Measurements from ENCODE around the gene CFAP47. TPM values are rescaled to one million over a fixed set of nuclear protein-coding genes. Genes with fewer than 3 reads are reported as not detected.
"Not testable (repeated sequence)": the region's sequence is repeated elsewhere in the genome, so short reads cannot be mapped to it uniquely, and the experiment has no call there.

CFAP47 gene
- total and polyA plus RNA-seq, 4 donors, result 0.68 to 21.0 (median 4.0) TPM

GRCh38 chrX:36199928-36200327, 280.4 kb downstream of the CFAP47 start:
- TF ChIP-seq CTCF (IDR thresholded peaks at IDR 0.05; ENCODE audit: control extremely low read depth, extremely low read depth), result no peak
- no peaks in the 10 kb centered on the region for H3K36me3 ChIP-seq (ENCODE audit: control insufficient read depth in 4 of 4, insufficient read depth in 4 of 4, low read length in 4 of 4)
- H3K9ac ChIP-seq (ENCODE audit: insufficient read depth in 1 of 2, low read length in 2 of 2), result no peak overlapping the region
- H3K27me3 ChIP-seq (ENCODE audit: control insufficient read depth in 3 of 3, insufficient read depth in 3 of 3, low read length in 2 of 3), result peaks cover 0 to 3% (median 0%) of the 10 kb centered on the region in 3 donors
- H3K9me3 ChIP-seq (ENCODE audit: control insufficient read depth in 4 of 4, insufficient read depth in 3 of 4, low read length in 3 of 4), result no peaks in the 10 kb centered on the region
- no peaks in the 10 kb centered on the region for H3K4me1 ChIP-seq (ENCODE audit: control insufficient read depth in 5 of 5, insufficient read depth in 5 of 5, low read length in 5 of 5)
- ATAC-seq (ENCODE audit: insufficient read depth, low FRiP score), result no peak
- no peak for DNase-seq
- H3K4me3 ChIP-seq, result no peak overlapping the region
- no peak overlapping the region for H3K27ac ChIP-seq (ENCODE audit: low read depth in 1 of 2, low read length in 1 of 2)

- no peak for DNase-seq
- H3K27ac ChIP-seq (ENCODE audit: low read depth in 1 of 2, low read length in 1 of 2), result no peak overlapping the region
- H3K4me3 ChIP-seq, result no peak overlapping the region
- no peaks in the 10 kb centered on the region for H3K36me3 ChIP-seq (ENCODE audit: control insufficient read depth in 4 of 4, insufficient read depth in 4 of 4, low read length in 4 of 4)
- no peak for TF ChIP-seq CTCF (IDR thresholded peaks at IDR 0.05; ENCODE audit: control extremely low read depth, extremely low read depth)
- H3K4me1 ChIP-seq (ENCODE audit: control insufficient read depth in 5 of 5, insufficient read depth in 5 of 5, low read length in 5 of 5), result no peaks in the 10 kb centered on the region
- WGBS, 2 donors, result 46 to 81% methylated on average over 1 of the region's 1 CpG
- no peaks in the 10 kb centered on the region for H3K9me3 ChIP-seq (ENCODE audit: control insufficient read depth in 4 of 4, insufficient read depth in 3 of 4, low read length in 3 of 4)
- no peak overlapping the region for H3K9ac ChIP-seq (ENCODE audit: insufficient read depth in 1 of 2, low read length in 2 of 2)
- H3K27me3 ChIP-seq (ENCODE audit: control insufficient read depth in 3 of 3, insufficient read depth in 3 of 3, low read length in 2 of 3), result peaks cover 0 to 7% (median 3%) of the 10 kb centered on the region in 3 donors
- ATAC-seq (ENCODE audit: insufficient read depth, low FRiP score), result no peak
Observed at GRCh38 chrX:36214924-36215323, 295.4 kb downstream of the CFAP47 start.

- Histone ChIP-seq H3K9ac (ENCODE audit: insufficient read depth in 1 of 2, low read length in 2 of 2) (no peak overlapping the region), H3K4me3 (no peak overlapping the region), H3K9me3 (ENCODE audit: control insufficient read depth in 4 of 4, insufficient read depth in 3 of 4, low read length in 3 of 4) (no peaks in the 10 kb centered on the region), H3K4me1 (ENCODE audit: control insufficient read depth in 5 of 5, insufficient read depth in 5 of 5, low read length in 5 of 5) (no peaks in the 10 kb centered on the region), H3K36me3 (ENCODE audit: control insufficient read depth in 4 of 4, insufficient read depth in 4 of 4, low read length in 4 of 4) (no peaks in the 10 kb centered on the region), H3K27ac (ENCODE audit: low read depth in 1 of 2, low read length in 1 of 2) (no peak overlapping the region), H3K27me3 (ENCODE audit: control insufficient read depth in 3 of 3, insufficient read depth in 3 of 3, low read length in 2 of 3) (peaks cover 0 to 3% (median 3%) of the 10 kb centered on the region in 3 donors)
- WGBS, 2 donors, result 33 to 68% methylated on average over 1 of the region's 1 CpG
- no peak for ATAC-seq (ENCODE audit: insufficient read depth, low FRiP score)
- no peak for DNase-seq
- TF ChIP-seq CTCF (IDR thresholded peaks at IDR 0.05; ENCODE audit: control extremely low read depth, extremely low read depth), result no peak
Observed at GRCh38 chrX:36218801-36219200, 299.3 kb downstream of the CFAP47 start.

- H3K36me3 ChIP-seq (ENCODE audit: control insufficient read depth in 4 of 4, insufficient read depth in 4 of 4, low read length in 4 of 4); H3K4me3 ChIP-seq; H3K9ac ChIP-seq (ENCODE audit: insufficient read depth in 1 of 2, low read length in 2 of 2); ATAC-seq (ENCODE audit: insufficient read depth, low FRiP score); H3K9me3 ChIP-seq (ENCODE audit: control insufficient read depth in 4 of 4, insufficient read depth in 3 of 4, low read length in 3 of 4); H3K27ac ChIP-seq (ENCODE audit: low read depth in 1 of 2, low read length in 1 of 2); DNase-seq; H3K27me3 ChIP-seq (ENCODE audit: control insufficient read depth in 3 of 3, insufficient read depth in 3 of 3, low read length in 2 of 3); H3K4me1 ChIP-seq (ENCODE audit: control insufficient read depth in 5 of 5, insufficient read depth in 5 of 5, low read length in 5 of 5): not testable (repeated sequence)
- WGBS, 2 donors, result 90 to 92% methylated on average over 20 to 21 of the region's 21 CpGs
Observed at GRCh38 chrX:36234840-36235528, 315.4 kb downstream of the CFAP47 start.

Measured in lung (tissue), 12 donors.